Regular cardiac myocyte (primary cell): Measurements from ENCODE around the gene OPTC. TPM values are rescaled to one million over a fixed set of nuclear protein-coding genes. Genes with fewer than 3 reads are reported as not detected.

Experiments
- total RNA-seq: library from RNA; depleted of rRNA; stranded (reverse); fragments of >200 nt; gene quantifications from 2 replicates; pipeline ENCODE4 v1.2.3, GENCODE V29; 2014

OPTC gene
- total RNA-seq: not detected in 2 replicates

GRCh38 chr1:203493901-203494300, at the start of gene OPTC:
Gene OPTC, plus strand, starts transcription at chr1:203494153. Its CDS starts 1,853 bp downstream, at chr1:203496006.

GRCh38 chr1:203475012-203475981, 18.7 kb upstream of the OPTC start, which contains the start of gene PRELP:
Gene PRELP, plus strand, starts transcription at chr1:203475806. Its CDS starts 7,379 bp downstream, at chr1:203483185.

Other genes with a start within 250 kb of the OPTC start
- gene BTG2, start 188.6 kb upstream of the OPTC start, total RNA-seq: 5.9 and 14.7 TPM in 2 replicates
- gene FMOD, start 143.0 kb upstream of the OPTC start, total RNA-seq: 1.2 and 6.5 TPM in 2 replicates
- under 0.01 and 1.1 TPM in 2 replicates for gene PRELP, start 18.3 kb upstream of the OPTC start, total RNA-seq
- 140 and 164 TPM in 2 replicates for gene ATP2B4, start 132.7 kb downstream of the OPTC start, total RNA-seq